Choroid plexus epithelial cell (primary cell): ENCODE measurements around the gene GTSF1L.

Experiments
- DNase-seq: peaks from one replicate; pipeline ENCODE4 v3.0.0-alpha.2; 2010; ENCODE audit warnings: low read depth
- H3K4me3 ChIP-seq: 2 replicates; pipeline ENCODE4 v1.5.1; 2011; ENCODE audit warnings: low read depth, mild to moderate bottlenecking, control low read depth, low read length, moderate library complexity
- CTCF ChIP-seq: conservative IDR thresholded peaks from 2 replicates; pipeline ENCODE4 v1.5.1; 2011; ENCODE audit warnings: low read depth, mild to moderate bottlenecking, control low read depth, inconsistent platforms, low read length, moderate library complexity

The GTSF1L gene

GRCh38 chr20:43680981-43681380, 45.8 kb downstream of the GTSF1L start:
- H3K4me3 ChIP-seq = no peak overlapping the region
- no peak for TF ChIP-seq CTCF
- DNase-seq = no peak

- TF ChIP-seq CTCF = no peak
- no peak overlapping the region for H3K4me3 ChIP-seq
- DNase-seq = no peak
Observed at GRCh38 chr20:43676368-43676767, 50.4 kb downstream of the GTSF1L start.
